ENCODE results near the gene PLXNA2.

The PLXNA2 gene

DNA sequence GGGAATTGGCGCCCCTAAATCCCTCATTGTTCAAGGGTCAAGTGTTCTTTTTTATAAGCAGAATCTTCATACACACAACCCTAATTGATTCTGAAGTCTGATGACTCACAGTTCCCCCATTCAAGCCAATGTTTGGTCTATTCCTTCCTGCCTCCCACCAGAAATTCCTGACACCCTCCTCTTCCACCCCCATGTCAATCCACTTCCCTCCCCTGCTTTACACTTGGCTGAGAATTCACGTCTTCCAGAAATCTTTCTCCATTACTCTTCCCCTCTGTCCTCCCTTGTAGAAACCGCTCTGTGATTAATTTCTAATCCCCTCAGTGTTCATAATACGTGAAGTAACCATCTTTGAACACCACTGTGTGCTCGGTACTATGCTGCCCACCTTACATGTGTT lies 257.0 kb downstream of the PLXNA2 start:
- no peak for DNase-seq

DNA sequence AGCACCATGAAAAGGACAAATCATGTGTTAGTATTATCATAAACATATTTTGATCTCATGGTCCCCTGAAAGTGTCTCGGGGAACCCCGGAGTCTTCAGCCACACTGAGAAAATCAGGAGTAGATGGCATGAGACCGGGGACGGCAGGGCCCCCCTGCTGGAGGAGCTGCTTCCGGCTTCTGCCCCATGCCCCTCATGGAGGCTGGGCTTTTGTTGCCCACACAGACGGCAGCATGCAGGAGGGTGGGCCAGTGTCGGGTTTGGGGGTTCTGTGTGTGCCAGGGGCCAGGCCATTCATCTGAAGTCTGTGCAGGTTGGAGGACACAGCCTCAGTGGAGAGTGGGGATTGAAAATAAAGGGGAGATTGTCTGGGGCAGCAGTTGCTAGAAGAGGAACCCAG lies 258.2 kb downstream of the PLXNA2 start:
- no peak for DNase-seq

DNA sequence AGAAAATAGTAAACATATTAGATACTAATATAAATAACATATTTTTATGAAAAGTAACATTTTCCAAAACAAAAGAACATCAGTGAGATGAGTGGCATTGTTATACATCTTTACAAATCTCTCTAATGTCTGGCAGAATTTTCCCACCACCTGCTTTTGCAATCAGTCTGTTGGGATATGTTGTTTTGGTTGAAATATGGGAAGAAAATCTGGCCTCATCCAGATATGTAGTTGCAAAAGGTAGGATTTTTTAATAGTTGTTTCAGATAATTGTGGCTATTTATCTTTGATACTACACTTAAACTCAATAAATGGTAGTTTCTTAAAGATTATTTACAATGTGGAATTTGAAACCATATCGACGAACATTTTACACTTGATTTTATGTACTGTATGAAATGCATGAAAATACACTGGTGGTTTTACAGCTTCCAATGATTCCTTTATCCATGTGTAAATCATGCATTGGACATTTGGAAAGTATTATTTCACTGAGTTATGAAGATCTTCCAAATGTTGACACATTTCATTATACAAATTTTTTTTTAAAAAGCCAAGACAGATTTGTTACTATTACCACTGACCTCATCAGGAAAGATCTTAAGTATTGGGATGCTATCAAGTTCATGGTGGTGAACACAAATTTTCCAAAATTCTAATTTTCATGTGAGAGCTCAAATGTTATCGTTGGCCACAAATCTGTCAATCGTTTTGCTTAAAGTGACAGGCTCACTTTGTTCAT lies 259.2 kb downstream of the PLXNA2 start:
- no peak for DNase-seq

DNA sequence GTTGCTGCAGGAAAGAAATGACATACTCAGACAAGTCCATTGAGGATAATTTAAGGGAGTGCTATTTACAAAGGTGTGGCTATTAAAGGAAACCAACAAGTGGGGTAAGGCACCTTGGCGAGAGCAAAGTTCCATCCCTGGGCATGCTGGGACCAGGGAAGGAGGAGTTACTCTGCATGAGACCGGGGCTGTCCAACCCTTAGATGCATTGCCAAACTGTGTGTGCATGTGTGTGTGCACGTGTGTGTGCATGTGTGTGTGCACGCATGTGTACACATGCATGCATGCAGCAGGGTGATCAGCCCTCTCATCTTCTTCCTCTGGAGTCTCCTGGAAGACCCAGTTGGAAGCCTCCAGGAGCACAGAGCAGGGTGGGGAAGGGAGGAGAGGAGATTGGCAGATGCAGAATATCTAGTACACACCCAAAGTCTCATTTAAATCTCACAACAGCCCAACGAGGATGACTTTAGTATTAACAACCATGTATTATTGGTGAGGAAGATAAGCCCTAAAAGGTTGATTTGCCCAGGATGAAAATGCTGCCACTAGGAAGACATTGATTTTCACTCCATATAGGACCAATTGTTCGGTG lies 261.0 kb downstream of the PLXNA2 start:
- no peak for DNase-seq

DNA sequence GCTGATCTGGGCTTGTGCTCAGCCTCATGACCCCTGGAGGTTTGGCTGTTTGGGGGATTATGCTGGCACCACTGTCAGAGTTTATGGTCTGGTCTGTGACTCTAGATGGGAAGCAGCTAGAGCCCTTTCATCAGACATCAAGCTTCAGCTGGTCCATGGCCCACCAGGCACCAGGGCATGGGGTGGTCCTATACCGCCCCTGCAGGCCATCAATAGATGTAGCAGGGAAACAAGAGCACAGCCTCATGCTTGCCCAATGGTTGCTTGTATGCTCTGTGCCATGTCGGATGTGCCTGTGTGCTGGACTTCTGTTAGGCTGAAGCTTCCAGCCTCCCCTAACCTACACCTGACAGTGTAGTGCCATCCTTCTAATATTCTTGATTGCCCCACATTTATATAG lies 262.2 kb downstream of the PLXNA2 start:
- no peak for DNase-seq

DNA sequence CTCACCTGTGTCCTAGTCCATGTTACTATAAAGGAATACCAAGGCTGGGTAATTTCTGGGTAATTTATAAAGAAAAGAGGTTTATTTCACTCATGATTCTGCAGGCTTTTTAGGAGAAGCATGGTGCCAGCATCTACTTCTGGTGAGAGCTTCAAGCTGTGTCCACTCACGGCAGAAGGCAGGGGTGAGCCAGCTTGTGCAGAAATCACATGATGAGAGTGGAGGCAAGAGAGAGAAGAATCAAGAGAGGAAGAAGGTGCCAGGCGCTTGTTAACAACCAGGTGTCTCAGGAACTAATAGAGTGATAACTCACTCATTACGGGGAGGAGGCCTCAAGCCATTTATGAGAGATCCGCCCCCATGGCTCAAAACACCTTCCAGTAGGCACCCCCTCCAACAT lies 265.7 kb downstream of the PLXNA2 start:
- no peak for DNase-seq

DNA sequence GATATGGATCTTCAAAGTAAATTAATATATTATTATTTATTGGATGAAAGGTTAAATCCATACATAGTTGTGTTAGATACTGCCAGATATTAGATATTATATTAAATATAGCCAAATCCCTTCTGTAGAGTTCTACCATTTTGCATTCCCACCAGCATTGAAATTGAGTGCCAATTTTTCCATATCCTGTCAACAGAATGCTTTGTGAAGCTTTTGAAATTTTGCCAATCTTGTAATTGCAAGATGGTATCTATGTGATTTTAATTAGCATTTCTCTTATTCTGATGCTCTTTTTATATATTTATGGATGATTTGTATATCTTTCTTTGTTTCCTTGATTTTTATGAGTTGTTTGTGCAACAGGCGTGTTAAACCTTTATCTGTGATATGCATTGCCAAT lies 266.3 kb downstream of the PLXNA2 start:
- no peak for DNase-seq

DNA sequence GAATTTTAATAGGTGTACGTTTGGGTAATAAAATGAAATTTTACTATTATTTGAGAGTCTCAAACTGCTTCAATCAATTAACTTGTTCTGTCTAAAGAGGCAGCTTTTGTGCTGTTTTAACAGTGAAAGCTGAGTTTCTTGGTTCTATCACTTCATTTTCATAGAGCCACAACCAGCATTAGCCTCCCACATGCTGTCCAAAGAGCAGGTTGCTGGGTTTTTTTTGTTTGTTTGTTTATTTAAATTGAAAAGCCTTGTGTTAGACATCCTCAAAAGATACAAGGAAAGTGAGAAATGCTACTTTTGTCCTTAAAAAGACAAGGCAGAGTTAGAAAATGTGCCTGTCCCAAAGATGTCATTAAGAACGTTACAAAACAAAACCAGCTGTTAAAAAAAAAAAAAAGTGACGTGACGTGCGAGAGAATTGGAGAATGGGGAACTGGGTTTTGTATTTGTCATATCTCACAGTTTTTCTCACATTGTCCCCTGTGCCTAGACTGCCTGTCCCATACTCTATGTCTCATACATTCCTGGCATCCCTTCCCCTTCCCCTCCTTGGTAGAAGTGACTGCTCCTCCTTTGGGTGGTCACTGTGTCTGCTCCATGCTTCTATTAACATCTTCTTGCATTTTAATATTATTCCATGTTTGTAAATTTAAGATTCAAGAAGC lies 270.2 kb downstream of the PLXNA2 start:
- no peak for DNase-seq

DNA sequence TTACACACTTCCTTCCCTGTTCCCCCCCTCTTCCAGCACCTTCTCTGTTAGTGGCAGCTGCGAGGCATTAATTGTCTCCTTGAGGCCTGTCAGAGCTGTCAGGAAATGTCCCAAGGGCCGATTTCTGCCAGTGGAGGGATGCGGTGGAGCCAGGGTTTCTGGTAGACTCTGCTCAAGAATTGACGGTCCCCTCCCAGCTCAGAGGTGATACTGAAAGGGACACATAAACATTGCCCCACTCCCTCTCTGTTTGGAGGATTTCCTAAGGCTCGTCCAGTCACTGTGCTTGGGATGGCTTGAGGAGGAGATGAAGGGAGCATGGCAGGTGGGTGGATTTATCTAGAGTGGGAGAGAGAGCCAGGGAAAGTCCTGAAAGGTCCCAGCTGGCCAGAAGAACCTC lies 271.8 kb downstream of the PLXNA2 start:
- no peak for DNase-seq

All from NCI-H1417 treated with DMSO at 0.1 percent for 48 hours (cell line).